ENCODE measurements around the gene CFAP161.
"Not testable (repeated sequence)": the region's sequence is repeated elsewhere in the genome, so short reads cannot be mapped to it uniquely, and the experiment has no call there.

The CFAP161 gene

GRCh38 chr15:81108427-81108826 lies 25.6 kb upstream of the CFAP161 start:
- no peak for DNase-seq

DNA sequence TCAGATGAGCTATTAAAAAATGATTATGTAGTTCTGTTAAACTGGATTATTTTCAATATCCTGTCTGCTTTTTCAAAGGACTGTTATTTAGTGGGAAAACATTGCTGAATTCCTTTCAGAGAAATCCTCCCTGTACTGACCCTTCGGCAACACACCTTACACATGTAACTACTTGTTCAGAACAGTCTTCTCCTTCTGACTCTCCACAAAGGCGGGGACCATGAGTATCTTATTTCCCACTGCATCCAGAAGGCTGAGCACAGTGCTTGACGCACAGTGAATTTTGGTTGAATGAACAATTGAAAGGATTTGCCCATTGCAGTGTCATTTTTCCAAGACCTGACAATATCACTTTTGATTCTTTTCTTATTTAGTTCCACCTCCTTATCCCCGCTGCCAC lies 23.1 kb upstream of the CFAP161 start:
- no peak for DNase-seq

- no peak for DNase-seq
These were observed 22.3 kb upstream of the CFAP161 start for GRCh38 chr15:81111510-81112470.

GRCh38 chr15:81113204-81113657 lies 20.8 kb upstream of the CFAP161 start:
- no peak for DNase-seq

GRCh38 chr15:81113861-81114291 lies 20.2 kb upstream of the CFAP161 start:
- no peak for DNase-seq

- DNase-seq, result no peak
These were observed 18.8 kb upstream of the CFAP161 start for GRCh38 chr15:81115054-81115939.

- DNase-seq, result no peak
These were observed 16.9 kb upstream of the CFAP161 start for GRCh38 chr15:81117136-81117535.

GRCh38 chr15:81117581-81117980 lies 16.5 kb upstream of the CFAP161 start:
- DNase-seq, result no peak

GRCh38 chr15:81118361-81118760 lies 15.7 kb upstream of the CFAP161 start:
- no peak for DNase-seq

DNA sequence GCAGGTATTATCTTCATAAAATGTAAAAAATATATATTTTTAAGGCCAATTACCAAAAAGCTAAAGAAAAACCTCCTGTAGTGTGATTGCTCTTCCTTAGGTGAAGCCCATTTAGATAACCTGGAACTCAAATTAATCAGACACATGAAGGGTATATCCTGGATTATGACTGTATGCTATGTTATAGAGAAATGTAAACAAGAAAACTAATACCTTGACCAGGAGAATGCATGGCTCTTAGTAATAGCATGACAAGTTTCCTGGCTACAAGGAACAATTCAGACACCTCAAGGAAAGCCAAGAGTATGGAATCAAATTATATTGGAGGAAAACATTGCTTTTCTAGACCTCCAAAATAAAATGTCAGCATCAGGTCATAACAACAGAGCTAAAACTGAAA lies 14.0 kb upstream of the CFAP161 start:
- no peak for DNase-seq

DNA sequence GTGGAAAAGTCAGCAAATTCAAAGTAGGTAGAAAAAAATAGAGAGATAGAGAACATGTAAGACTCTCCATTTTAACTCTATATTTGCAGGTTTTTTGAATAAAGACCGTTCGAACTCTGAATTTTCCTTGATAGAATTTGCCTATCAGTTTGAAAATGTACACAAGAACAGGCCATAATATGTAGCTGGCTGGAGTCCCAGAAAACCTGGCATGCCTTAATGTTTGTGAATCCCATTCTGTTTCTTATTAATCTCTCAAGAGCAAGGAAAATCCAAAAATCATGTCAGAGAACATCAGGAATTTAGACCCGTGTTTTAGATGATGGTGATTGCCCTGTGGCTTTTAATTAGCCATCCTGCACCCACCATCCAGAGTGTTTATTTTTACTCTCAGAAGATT lies 7.2 kb upstream of the CFAP161 start:
- no peak for DNase-seq

GRCh38 chr15:81141478-81141877 lies 7.4 kb downstream of the CFAP161 start:
- not testable (repeated sequence) for DNase-seq

GRCh38 chr15:81146006-81146405 lies 11.9 kb downstream of the CFAP161 start:
- DNase-seq, result no peak

- DNase-seq, result no peak
These were observed 12.4 kb downstream of the CFAP161 start for GRCh38 chr15:81146466-81146865.

- DNase-seq, result no peak
These were observed 17.3 kb downstream of the CFAP161 start for GRCh38 chr15:81151389-81151788.

- no peak for DNase-seq
These were observed 18.3 kb downstream of the CFAP161 start for GRCh38 chr15:81152339-81152738.

GRCh38 chr15:81152799-81153198 lies 18.7 kb downstream of the CFAP161 start:
- no peak for DNase-seq

DNA sequence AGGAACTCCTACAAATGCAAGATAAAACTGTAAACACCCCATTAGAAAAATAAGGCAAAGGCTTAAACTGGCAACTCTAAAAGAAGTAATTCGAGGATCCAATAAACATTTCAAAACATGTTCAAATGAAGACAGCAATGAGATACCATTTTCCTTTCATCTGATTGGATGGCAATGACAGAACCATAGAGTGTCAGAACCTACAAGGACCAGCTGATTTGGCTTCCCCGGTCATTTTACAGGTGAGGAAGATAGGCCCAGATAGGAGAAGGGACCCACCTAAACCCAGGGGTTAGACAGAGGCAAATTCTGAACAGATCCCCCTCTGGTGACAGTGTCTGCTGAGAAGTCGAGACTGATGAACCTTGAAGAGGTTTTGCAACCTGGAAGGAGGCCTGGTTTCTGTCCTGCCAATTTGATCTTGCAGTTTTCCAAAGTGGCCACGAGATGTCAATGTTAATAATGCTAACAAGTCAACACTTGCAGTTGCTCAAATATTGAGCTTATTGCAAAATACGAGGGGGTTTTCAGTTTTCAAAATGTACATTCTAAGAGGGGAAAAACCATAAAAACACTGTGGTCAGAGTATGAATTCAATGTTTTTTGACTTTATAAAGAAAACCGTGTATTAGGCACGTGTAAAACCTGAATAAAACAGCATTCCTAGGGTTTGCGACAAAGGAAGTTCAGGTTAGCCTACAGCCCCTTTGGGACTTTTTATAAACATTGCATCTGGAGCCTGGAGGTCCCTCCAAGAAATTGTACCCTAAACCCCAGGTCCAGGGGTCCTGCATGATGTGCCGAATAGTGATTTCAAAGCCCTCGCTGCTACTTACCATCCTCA lies 21.5 kb downstream of the CFAP161 start:
- DNase-seq, result no peak

DNA sequence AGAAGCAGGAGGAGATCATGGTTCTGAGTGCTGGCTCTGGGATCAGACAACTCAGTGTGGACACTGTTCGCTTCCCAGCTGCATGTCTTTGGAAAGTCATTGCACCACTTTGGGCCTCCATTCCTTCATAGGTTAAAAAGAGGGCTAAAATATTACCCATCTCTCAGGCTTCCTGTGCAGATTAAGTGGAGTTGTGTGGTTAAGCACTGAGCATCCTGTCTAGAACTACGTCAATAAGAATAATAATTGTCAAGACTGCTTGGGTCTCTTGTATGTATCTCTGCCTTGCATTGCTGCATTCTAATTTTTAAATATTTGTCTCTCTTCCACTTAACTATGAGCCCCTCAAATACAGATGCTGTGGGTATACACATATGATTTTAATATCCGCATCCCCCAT lies 22.3 kb downstream of the CFAP161 start:
- no peak for DNase-seq

DNA sequence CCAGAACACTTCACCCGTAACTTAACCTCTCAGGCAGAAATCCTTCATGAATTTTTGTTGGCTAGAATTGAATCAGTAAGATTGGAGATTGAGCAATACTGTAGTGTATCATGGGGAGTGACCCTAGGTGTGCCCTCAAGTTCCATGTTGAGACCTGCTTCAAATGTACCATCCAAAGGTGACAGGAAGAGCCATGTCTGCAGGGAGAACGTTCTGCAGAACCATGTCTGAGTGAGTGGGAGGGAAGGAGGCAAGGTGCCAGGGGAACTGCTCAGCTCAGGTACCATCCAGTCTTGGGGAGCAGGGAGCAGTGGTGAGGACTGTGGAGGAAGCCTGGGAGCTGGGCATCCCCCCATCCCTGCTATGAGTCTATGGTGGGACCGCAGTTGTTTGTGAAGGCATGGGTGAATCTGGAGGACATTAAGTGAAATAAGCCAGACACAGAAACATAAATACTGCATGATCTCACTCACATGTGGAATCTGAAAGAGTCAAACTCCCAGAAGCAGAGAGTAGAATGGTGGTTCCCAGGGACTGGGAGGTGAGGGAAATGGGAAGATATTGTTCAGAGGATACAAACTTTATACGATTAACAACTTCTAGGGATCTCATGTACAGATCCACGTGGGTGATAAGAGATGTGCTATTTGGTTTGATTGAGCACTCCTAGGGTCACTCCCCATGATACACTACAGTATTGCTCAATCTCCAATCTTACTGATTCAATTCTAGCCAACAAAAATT lies 23.3 kb downstream of the CFAP161 start:
- DNase-seq, result no peak

GRCh38 chr15:81157939-81158223 lies 23.8 kb downstream of the CFAP161 start:
- DNase-seq, result no peak

- DNase-seq, result not testable (repeated sequence)
These were observed 24.5 kb downstream of the CFAP161 start for GRCh38 chr15:81158561-81158960.

Data from effector CD8-positive, alpha-beta T cell (primary cell).